H1 (cell line): ENCODE measurements around the gene ACTR1A. TPM values are rescaled to one million over a fixed set of nuclear protein-coding genes. Genes with fewer than 3 reads are reported as not detected.

Experiments used
- CTCF ChIA-PET: fragments of 300-600 bp; sonication (Branson Sonifier 250); formaldehyde crosslinking; loops from one replicate; lab custom pipeline; 2021; ENCODE audit not compliant: partially characterized antibody; lab: Charles Lee
- POLR2A ChIA-PET: fragments of 300-600 bp; sonication (Branson Sonifier 250); formaldehyde crosslinking; loops from one replicate; lab custom pipeline; 2021; ENCODE audit warnings: inconsistent platforms; ENCODE audit not compliant: partially characterized antibody; lab: Charles Lee
- DNase-seq, 2 experiments: peaks; one replicate each; pipeline versions ENCODE4 v3.0.0 to v3.0.0-alpha.2; 2010 to 2022; ENCODE audit warnings: low spot score in 2 of 2, low read depth in 1 of 2, mixed read lengths in 1 of 2
- FAIRE-seq: peaks from 2 replicates; lab custom pipeline; 2011; peaks lifted over from hg19 to GRCh38; lab: Jason Lieb, UNC
- H2AFZ ChIP-seq: 2 replicates; pipeline ENCODE4 v1.8.1; 2012; ENCODE audit warnings: low read length, inconsistent platforms
- H2AK5ac ChIP-seq: 2 replicates; pipeline ENCODE4 v1.6.1; 2013; ENCODE audit warnings: low read depth, low read length
- H2BK120ac ChIP-seq: replicated peaks from 2 replicates; pipeline ENCODE3; 2013; ENCODE audit warnings: low read depth, low read length, inconsistent platforms
- H2BK12ac ChIP-seq: 2 replicates; pipeline ENCODE4 v1.6.1; 2013; ENCODE audit warnings: low read depth, low read length
- H2BK15ac ChIP-seq: 2 replicates; pipeline ENCODE4 v1.6.1; 2013; ENCODE audit warnings: low read length
- H2BK20ac ChIP-seq: 2 replicates; pipeline ENCODE4 v1.6.1; 2013; ENCODE audit warnings: low read length
- H2BK5ac ChIP-seq: 2 replicates; pipeline ENCODE4 v1.6.1; 2013; ENCODE audit warnings: low read depth, low read length
- H3K14ac ChIP-seq: 2 replicates; pipeline ENCODE4 v1.6.1; 2013; ENCODE audit warnings: inconsistent platforms; ENCODE audit not compliant: insufficient read length
- H3K18ac ChIP-seq: 2 replicates; pipeline ENCODE4 v1.6.1; 2013; ENCODE audit warnings: low read length; ENCODE audit errors: extremely low read depth
- H3K23ac ChIP-seq: 2 replicates; pipeline ENCODE4 v1.6.1; 2013; ENCODE audit warnings: inconsistent platforms; ENCODE audit not compliant: insufficient read length
- H3K23me2 ChIP-seq: 2 replicates; pipeline ENCODE4 v1.6.1; 2013; ENCODE audit warnings: low read depth, low read length
- H3K27ac ChIP-seq: 2 replicates; pipeline ENCODE4 v1.6.1; 2011; ENCODE audit warnings: low read depth, low read length, inconsistent platforms
- H3K27me3 ChIP-seq, 4 experiments: replicated peaks in 1 of 4; 1 replicate in 1 of 4; 2 replicates in 3 of 4; pipeline versions ENCODE4 v1.6.1 to v1.8.1; 2011 to 2013; ENCODE audit warnings: low read length in 3 of 4, mild to moderate bottlenecking in 3 of 4, inconsistent platforms in 2 of 4, mixed read lengths in 2 of 4, moderate library complexity in 1 of 4; ENCODE audit not compliant: control insufficient read depth in 3 of 4, insufficient read depth in 3 of 4; ENCODE audit errors: extremely low read depth in 1 of 4
- H3K36me3 ChIP-seq, 4 experiments: 2 replicates each; pipeline versions ENCODE4 v1.6.1 to v1.8.1; 2011 to 2013; ENCODE audit warnings: mild to moderate bottlenecking in 4 of 4, low read length in 3 of 4, moderate library complexity in 2 of 4, control low read depth in 1 of 4, inconsistent platforms in 1 of 4; ENCODE audit not compliant: insufficient read depth in 4 of 4, control insufficient read depth in 2 of 4
- H3K4ac ChIP-seq: replicated peaks from 2 replicates; pipeline ENCODE3; 2013; ENCODE audit warnings: low read length, low read depth, mixed read lengths, inconsistent platforms; ENCODE audit not compliant: insufficient read length
- H3K4me1 ChIP-seq, 4 experiments: replicated peaks in 1 of 4; 1 replicate in 1 of 4; 2 replicates in 3 of 4; pipeline versions ENCODE4 v1.6.1 to v1.8.1; 2011 to 2013; ENCODE audit warnings: low read length in 3 of 4, inconsistent platforms in 2 of 4, mixed read lengths in 1 of 4; ENCODE audit not compliant: insufficient read depth in 4 of 4, control insufficient read depth in 3 of 4
- H3K4me2 ChIP-seq, 2 experiments: 2 replicates each; pipeline versions ENCODE4 v1.6.1 to v1.8.1; 2011 to 2013; ENCODE audit warnings: low read depth in 2 of 2, low read length in 2 of 2, control low read depth in 1 of 2, inconsistent platforms in 1 of 2, mild to moderate bottlenecking in 1 of 2; ENCODE audit not compliant: insufficient read depth in 1 of 2
- H3K4me3 ChIP-seq, 4 experiments: fragments of 200-600, 300-600 bp in 1 of 4; sonication (generic), shearing (Covaris generic), sonication (Bioruptor Twin) in 1 of 4; 2 replicates each; pipeline versions ENCODE4 v1.5.1 to v1.8.1; 2011 to 2016; ENCODE audit warnings: low read length in 4 of 4, low read depth in 3 of 4, control low read depth in 2 of 4, inconsistent platforms in 2 of 4, mild to moderate bottlenecking in 2 of 4, mixed read lengths in 1 of 4, moderate library complexity in 1 of 4; ENCODE audit not compliant: insufficient read depth in 2 of 4; ENCODE audit errors: extremely low read depth in 1 of 4
- H3K56ac ChIP-seq: replicated peaks from 2 replicates; pipeline ENCODE3; 2013; ENCODE audit warnings: low read depth, mild to moderate bottlenecking, mixed read lengths, low read length, inconsistent platforms; ENCODE audit not compliant: insufficient read length
- H3K79me1 ChIP-seq: 2 replicates; pipeline ENCODE4 v1.6.1; 2013; ENCODE audit warnings: low read depth, low read length, control low read depth
- H3K79me2 ChIP-seq, 2 experiments: 2 replicates each; pipeline versions ENCODE4 v1.6.1 to v1.8.1; 2012 to 2013; ENCODE audit warnings: low read length in 2 of 2, mild to moderate bottlenecking in 2 of 2, inconsistent platforms in 1 of 2; ENCODE audit not compliant: insufficient read depth in 2 of 2, control insufficient read depth in 1 of 2
- H3K9ac ChIP-seq, 4 experiments: replicated peaks in 1 of 4; 1 replicate in 1 of 4; 2 replicates in 3 of 4; pipeline versions ENCODE4 v1.6.1 to v1.8.1; 2011 to 2013; ENCODE audit warnings: low read depth in 3 of 4, low read length in 3 of 4, control low read depth in 2 of 4, mild to moderate bottlenecking in 2 of 4, moderate library complexity in 2 of 4, inconsistent platforms in 1 of 4; ENCODE audit errors: extremely low read depth in 1 of 4
- H3K9me3 ChIP-seq, 2 experiments: 2 replicates each; pipeline versions ENCODE4 v1.6.1 to v1.8.1; 2012 to 2013; ENCODE audit warnings: mild to moderate bottlenecking in 2 of 2, moderate library complexity in 2 of 2, control low read depth in 1 of 2, inconsistent platforms in 1 of 2, low read depth in 1 of 2, low read length in 1 of 2, mixed read lengths in 1 of 2; ENCODE audit not compliant: insufficient read depth in 2 of 2
- H4K20me1 ChIP-seq, 2 experiments: replicated peaks in 1 of 2; 2 replicates each; pipeline versions ENCODE3 to v1.8.1; 2011 to 2013; ENCODE audit warnings: inconsistent platforms in 2 of 2, low read length in 2 of 2, mild to moderate bottlenecking in 1 of 2; ENCODE audit not compliant: insufficient read depth in 2 of 2, control insufficient read depth in 1 of 2
- H4K5ac ChIP-seq: 2 replicates; pipeline ENCODE4 v1.6.1; 2013; ENCODE audit warnings: low read length, low read depth, mixed read lengths, inconsistent platforms; ENCODE audit not compliant: insufficient read length
- H4K8ac ChIP-seq: 2 replicates; pipeline ENCODE4 v1.8.0; 2013; ENCODE audit warnings: mild to moderate bottlenecking, moderate library complexity, low read length, inconsistent platforms; ENCODE audit not compliant: insufficient read depth; ENCODE audit errors: extremely low read depth
- H4K91ac ChIP-seq: replicated peaks from 2 replicates; pipeline ENCODE3; 2013; ENCODE audit warnings: low read length, mixed read lengths, inconsistent platforms; ENCODE audit not compliant: insufficient read length
- BCL11A ChIP-seq, 2 experiments: IDR thresholded peaks; one replicate each; pipeline ENCODE4 v1.6.1; 2011; ENCODE audit warnings: low read depth in 2 of 2, low read length in 2 of 2, mild to moderate bottlenecking in 2 of 2
- CEBPB ChIP-seq: IDR thresholded peaks from 2 replicates; pipeline ENCODE4 v1.6.1; 2012; ENCODE audit warnings: low read depth, low read length
- EZH2 ChIP-seq: fragments of 200-600 bp; sonication (generic); IDR thresholded peaks from 2 replicates; pipeline ENCODE4 v1.7.1; 2012; ENCODE audit warnings: low read depth, mild to moderate bottlenecking, moderate library complexity, low read length, inconsistent platforms; ENCODE audit not compliant: severe bottlenecking
- NRF1 ChIP-seq: IDR thresholded peaks from 2 replicates; pipeline ENCODE4 v1.6.1; 2011; ENCODE audit warnings: mild to moderate bottlenecking, low read depth, low read length, improper control_type of control experiment
- PHF8 ChIP-seq: fragments of 200-600 bp; sonication (generic); conservative IDR thresholded peaks from 2 replicates; pipeline ENCODE4 v1.7.1; 2012; ENCODE audit warnings: low read depth, mild to moderate bottlenecking, inconsistent platforms, low read length, moderate library complexity
- SIX5 ChIP-seq: IDR thresholded peaks from 2 replicates; pipeline ENCODE4 v1.6.1; 2011; ENCODE audit warnings: mild to moderate bottlenecking, low read depth, low read length
- SUZ12 ChIP-seq: fragments of 200-600 bp; sonication (generic); IDR thresholded peaks from 2 replicates; pipeline ENCODE4 v1.6.1; 2012; ENCODE audit warnings: mild to moderate bottlenecking, inconsistent platforms, low read length, moderate library complexity, mixed read lengths
- TCF12 ChIP-seq: IDR thresholded peaks from 2 replicates; pipeline ENCODE4 v1.6.1; 2011; ENCODE audit warnings: low read depth, mild to moderate bottlenecking, low read length
- TEAD4 ChIP-seq: IDR thresholded peaks from 2 replicates; pipeline ENCODE4 v1.6.1; 2012; ENCODE audit warnings: low read depth, low read length, inconsistent platforms, mixed read lengths
- WGBS, 2 experiments: shearing (Covaris generic) in 1 of 2; methylation state at CpG; one replicate each; pipeline versions ENCODE4 v1.1.6 to v1.1.7; 2013 to 2015; ENCODE audit warnings: low lambda C conversion rate in 2 of 2, mixed read lengths in 2 of 2, inconsistent platforms in 1 of 2, low coverage in 1 of 2, missing lambda C conversion rate in 1 of 2; ENCODE audit not compliant: insufficient replicate concordance in 2 of 2, insufficient coverage in 1 of 2, insufficient read length in 1 of 2; ENCODE audit errors: extremely low coverage in 1 of 2, missing lambda C conversion rate in 1 of 2; 5-methylcytosine and 5-hydroxymethylcytosine counted together
- polyA plus RNA-seq, 7 experiments: library from polyadenylated mRNA; depleted of rRNA in 3 of 7; stranded (reverse) in 5 of 7; unstranded in 2 of 7; fragments of >200 nt in 5 of 7; fragments of 200-250 nt in 2 of 7; gene quantifications; 1 replicate in 5 of 7; 2 replicates in 1 of 7; 4 replicates in 1 of 7; pipeline versions ENCODE4 v1.2.1 to v1.2.3, GENCODE V29; 2011 to 2013; ENCODE audit warnings: missing spikeins in 2 of 7, mixed read lengths in 2 of 7
- total RNA-seq: library from RNA; stranded (reverse); fragmentation: NEBNext Ultra II Directional; extraction: Animal tissue kit (Norgen Biotek cat#: 25700); gene quantifications from 2 replicates; pipeline ENCODE4 v1.2.1, GENCODE V29; 2021
- TF ChIP-seq, protein P1 (sequence below): IDR thresholded peaks from 2 replicates; pipeline ENCODE4 v1.6.1; 2012; ENCODE audit warnings: low read length, inconsistent platforms
- TF ChIP-seq, protein P2 (sequence below): IDR thresholded peaks from 2 replicates; pipeline ENCODE4 v1.6.1; 2011; ENCODE audit warnings: low read length, improper control_type of control experiment

ACTR1A gene
- total and polyA plus RNA-seq, 2 of the 8 experiments (the other 6 are each of a cell fraction or from before 2014, with no cell fraction given): 78.6 to 86.3 TPM

DNA sequence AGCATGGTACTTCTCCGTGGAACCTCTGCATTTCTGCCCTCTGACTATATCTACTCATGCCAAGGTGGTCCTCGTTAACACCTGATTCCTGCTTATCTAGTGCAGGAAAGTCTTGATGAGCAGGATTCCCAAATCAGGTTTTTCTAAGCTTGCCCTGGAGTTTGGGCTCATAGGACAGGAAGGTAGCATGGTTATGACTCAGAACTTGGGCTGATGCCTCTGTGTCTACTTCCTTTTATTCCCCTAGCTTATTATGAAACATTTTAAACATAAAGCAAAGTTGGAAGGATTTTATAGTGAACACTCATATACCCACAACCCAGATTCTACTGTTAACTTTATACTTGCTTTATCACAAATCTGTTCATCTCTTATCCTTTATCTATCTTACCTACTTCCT, 6.9 kb upstream of the ACTR1A start:
- FAIRE-seq: no peak
- Histone ChIP-seq H4K91ac (no peak overlapping the region), H3K27ac (no peak overlapping the region), H3K27me3 (peaks cover 2 to 11% (median 8%) of the 10 kb centered on the region in 4 experiments; a peak in 4 of 7 replicates), H3K79me1 (no peaks in the 10 kb centered on the region; the same call in 1 of the 2 replicates), H3K9ac (no peak overlapping the region), H2BK120ac (no peak overlapping the region), H2AK5ac (no peak overlapping the region), H2BK15ac (no peak overlapping the region), H2AFZ (no peak overlapping the region), H4K5ac (no peak overlapping the region), H3K23ac (no peak overlapping the region), H2BK5ac (no peak overlapping the region), H3K4me2 (no peak overlapping the region), H3K9me3 (no peaks in the 10 kb centered on the region), H3K79me2 (peaks cover 0 to 7% of the 10 kb centered on the region in 2 experiments; a peak in 1 of 4 replicates), H3K18ac (no peak overlapping the region), H3K4ac (no peak overlapping the region), H3K14ac (no peak overlapping the region), H3K23me2 (peaks cover 5% of the 10 kb centered on the region; the same call in 1 of the 2 replicates), H2BK20ac (no peak overlapping the region), H3K4me1 (peaks cover 0 to 10% (median 1%) of the 10 kb centered on the region in 4 experiments; a peak in 3 of 7 replicates), H3K4me3 (no peak overlapping the region), H3K56ac (no peak overlapping the region), H4K8ac (no peak overlapping the region), H2BK12ac (no peak overlapping the region), H4K20me1 (peaks cover 8 to 24% of the 10 kb centered on the region in 2 experiments), H3K36me3 (peaks cover 3 to 8% (median 5%) of the 10 kb centered on the region in 4 experiments; a peak in 5 of 8 replicates)
- POLR2A ChIA-PET: no interaction called here
- no peak for DNase-seq
- CTCF ChIA-PET: interaction anchor here (0.6 to 16.5 kb wide), 3 partner anchors 72 to 274 kb away, joined by 3 to 182 read pairs (median 3); no protein-coding TSS in a partner anchor
- 86% methylated on average over 2 of the region's 2 CpGs; no CpG with 5 or more reads in 1 of the 2 experiments for WGBS, 2 experiments
- no peak for TF ChIP-seq SUZ12
- TF ChIP-seq EZH2: no peak
- TF ChIP-seq SIX5: no peak
- TF ChIP-seq TEAD4: no peak
- TF ChIP-seq, protein P1, sequence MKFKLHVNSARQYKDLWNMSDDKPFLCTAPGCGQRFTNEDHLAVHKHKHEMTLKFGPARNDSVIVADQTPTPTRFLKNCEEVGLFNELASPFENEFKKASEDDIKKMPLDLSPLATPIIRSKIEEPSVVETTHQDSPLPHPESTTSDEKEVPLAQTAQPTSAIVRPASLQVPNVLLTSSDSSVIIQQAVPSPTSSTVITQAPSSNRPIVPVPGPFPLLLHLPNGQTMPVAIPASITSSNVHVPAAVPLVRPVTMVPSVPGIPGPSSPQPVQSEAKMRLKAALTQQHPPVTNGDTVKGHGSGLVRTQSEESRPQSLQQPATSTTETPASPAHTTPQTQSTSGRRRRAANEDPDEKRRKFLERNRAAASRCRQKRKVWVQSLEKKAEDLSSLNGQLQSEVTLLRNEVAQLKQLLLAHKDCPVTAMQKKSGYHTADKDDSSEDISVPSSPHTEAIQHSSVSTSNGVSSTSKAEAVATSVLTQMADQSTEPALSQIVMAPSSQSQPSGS: no peak
- TF ChIP-seq, protein P2, sequence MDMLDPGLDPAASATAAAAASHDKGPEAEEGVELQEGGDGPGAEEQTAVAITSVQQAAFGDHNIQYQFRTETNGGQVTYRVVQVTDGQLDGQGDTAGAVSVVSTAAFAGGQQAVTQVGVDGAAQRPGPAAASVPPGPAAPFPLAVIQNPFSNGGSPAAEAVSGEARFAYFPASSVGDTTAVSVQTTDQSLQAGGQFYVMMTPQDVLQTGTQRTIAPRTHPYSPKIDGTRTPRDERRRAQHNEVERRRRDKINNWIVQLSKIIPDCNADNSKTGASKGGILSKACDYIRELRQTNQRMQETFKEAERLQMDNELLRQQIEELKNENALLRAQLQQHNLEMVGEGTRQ: no peak
- no peak for TF ChIP-seq TCF12
- TF ChIP-seq NRF1: no peak
- no peak for TF ChIP-seq BCL11A (IDR thresholded peaks at IDR 0.05; ENCODE audit: low read depth in 2 of 2, low read length in 2 of 2)
- no peak for TF ChIP-seq PHF8
- TF ChIP-seq CEBPB: no peak
